Measurements from ENCODE around the gene SKAP2. TPM values are rescaled to one million over a fixed set of nuclear protein-coding genes. Genes with fewer than 3 reads are reported as not detected.

Gene SKAP2, protein sequence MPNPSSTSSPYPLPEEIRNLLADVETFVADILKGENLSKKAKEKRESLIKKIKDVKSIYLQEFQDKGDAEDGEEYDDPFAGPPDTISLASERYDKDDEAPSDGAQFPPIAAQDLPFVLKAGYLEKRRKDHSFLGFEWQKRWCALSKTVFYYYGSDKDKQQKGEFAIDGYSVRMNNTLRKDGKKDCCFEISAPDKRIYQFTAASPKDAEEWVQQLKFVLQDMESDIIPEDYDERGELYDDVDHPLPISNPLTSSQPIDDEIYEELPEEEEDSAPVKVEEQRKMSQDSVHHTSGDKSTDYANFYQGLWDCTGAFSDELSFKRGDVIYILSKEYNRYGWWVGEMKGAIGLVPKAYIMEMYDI
- 7.6 and 9.8 TPM in 2 replicates for total RNA-seq

DNA sequence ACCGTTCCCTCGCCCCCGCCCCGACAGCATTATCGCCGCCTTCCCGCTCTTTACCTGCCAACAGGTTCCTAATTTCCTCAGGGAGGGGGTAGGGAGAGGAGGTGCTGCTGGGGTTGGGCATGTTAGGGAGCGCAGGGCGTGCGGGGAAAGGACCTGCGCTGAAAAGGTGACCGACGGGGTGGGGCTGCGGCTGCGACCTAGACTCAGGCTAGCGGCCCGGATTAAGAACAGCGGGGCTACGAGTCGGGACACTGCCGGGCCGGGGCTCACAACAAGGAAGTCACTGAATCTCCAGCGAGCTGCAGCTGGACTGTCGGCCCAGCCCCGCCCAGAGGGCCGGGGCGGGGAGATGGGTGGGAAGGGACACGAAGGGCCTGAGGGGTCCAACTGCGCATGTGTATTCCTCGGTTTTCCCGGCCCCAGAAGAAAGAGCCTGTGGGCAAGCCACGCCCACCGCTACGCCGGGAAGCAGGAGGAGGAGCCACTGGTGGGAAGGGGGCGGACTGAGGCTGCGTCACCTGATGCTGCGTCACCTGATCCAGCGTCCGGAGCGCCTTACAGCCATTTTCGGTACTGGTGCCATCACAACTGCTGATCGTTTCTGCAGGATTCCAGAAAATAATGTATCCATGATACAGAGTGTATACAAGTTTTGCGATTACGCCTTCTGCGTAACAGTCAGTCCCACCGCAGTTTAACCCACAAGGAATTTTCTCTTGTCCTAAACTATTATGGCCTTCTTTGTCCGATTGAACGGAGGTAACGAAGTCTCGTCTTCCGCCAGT lies at the start of gene SKAP2:
Gene SKAP2, minus strand, starts transcription at position 282 of the 785 bp plus-strand sequence. Its CDS starts 161 bp downstream, at position 121.

Other genes with a start within 250 kb of the SKAP2 start
- 0.17 and 0.63 TPM in 2 replicates for gene HOXA1, start 231.4 kb upstream of the SKAP2 start, total RNA-seq
- gene HOXA2, start 238.1 kb upstream of the SKAP2 start, total RNA-seq: 0.43 and 1.3 TPM in 2 replicates